Stimulated activated CD4-positive, alpha-beta T cell treated with anti-CD3 and anti-CD28 coated beads, Interleukin-4, amount 100 ng/mL, for 24 hours (primary cell): ENCODE measurements around the gene SMAD2.
"Not testable (repeated sequence)": the region's sequence is repeated elsewhere in the genome, so short reads cannot be mapped to it uniquely, and the experiment has no call there.

Source experiments
- DNase-seq: peaks from one replicate; pipeline ENCODE4 v3.0.0-alpha.2; 2020

The SMAD2 gene

DNA sequence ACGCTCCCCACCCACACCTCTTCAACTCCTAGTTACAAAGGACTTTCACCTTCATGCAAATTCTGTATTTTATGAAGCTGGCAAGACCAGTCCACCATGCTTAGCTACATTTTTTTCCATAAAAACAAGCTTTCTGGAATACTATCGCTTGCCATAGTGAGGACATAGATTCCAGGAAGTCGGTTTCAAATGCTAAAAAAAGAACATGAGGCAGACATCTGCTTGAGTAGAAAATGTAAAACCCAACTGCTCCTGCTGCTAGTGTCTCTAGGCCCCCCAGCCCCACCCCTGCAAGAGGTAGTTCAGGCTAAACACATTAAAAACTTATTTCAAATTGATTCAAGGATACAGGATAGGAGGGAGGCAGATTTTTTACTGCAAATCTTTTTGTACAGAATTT lies 148.9 kb downstream of the SMAD2 start:
- DNase-seq: no peak

DNA sequence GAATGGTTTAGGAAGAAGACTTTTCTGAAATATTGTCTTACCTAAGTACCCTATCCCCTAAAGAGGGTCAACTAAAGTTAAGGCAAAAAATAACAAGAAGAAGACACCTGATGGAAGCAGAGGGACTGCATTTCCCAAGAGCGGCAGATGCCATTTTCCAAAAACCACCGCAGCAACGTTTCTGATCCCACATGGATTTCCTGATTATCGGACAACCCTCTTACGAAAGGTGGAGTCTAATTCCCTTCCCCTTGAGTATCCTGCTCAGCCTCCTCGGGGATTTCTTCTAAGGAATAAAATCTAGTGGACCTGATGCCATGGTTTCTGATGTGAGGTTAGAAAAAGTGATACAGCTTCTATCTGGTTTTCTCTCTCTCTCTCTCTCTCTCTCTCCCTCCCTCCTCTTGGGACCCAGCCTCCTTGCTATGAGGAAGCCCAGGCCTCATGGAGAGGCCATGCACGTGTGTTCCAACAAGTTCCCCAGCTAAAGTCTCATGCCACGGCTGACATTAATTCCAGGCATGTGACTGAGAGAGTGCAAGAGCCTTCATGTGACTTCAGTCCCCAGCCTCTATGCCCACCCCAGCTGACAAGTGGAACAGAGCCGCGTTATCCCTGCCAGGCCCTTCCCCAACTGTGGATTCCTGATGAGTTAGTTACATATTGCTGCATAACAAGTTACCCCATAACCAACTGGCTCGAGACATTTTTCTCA lies 150.3 kb downstream of the SMAD2 start:
- no peak for DNase-seq

DNA sequence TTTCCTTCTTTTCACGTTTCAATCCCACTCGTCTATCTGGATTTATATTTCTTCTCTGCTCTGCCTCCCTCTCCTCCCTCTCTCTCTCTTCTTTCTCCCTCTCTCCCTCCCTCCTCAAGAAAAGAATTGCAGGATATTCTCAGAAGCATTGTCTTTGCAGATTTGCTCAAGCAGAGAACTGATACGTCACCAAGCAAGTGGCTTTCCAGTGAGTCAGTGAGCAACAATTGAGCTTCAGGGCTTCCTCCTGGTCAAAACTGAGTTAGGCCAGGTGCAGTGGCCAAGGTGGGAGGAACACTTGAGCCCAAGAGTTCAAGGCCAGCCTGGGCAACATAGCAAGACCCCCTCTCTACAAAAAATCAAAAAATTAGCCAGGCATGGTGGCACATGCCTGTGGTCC lies 151.1 kb downstream of the SMAD2 start:
- no peak for DNase-seq

DNA sequence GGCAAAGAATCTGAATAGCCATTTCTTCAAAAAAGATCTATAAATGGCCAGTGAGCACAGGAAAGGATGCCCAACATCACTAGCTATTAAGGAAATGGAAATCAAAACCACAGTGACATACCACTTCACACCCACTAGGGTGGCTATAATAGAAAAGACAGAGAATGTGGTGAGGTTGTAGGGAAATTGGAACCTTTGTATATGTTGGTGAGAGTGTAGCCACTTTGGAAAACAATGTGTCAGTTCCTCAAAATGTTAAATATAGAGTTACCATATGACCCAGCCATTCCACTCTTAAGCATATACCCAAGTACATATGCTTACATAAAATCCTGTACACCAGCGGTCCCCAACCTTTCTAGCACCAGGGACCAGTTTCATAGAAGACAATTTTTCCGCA lies 152.8 kb downstream of the SMAD2 start:
- DNase-seq: no peak

DNA sequence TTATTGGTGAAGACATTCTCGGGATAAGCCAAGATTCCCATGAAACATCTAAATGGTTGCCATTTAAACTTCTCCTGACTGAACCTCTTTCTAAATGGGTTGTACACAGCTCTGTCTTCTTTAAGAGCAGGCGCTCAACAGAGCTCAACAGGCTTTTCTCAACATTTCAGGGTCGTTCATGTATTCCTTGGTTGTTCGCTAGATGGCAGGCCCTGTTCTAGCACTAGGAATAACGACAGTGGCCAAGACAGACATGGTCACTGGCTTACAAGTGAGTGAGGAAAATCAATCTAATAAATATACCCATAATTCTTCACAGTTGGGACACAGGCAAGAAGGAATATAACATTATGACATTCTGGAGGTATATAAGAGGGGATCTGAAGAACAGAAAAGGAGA lies 154.5 kb downstream of the SMAD2 start:
- no peak for DNase-seq

DNA sequence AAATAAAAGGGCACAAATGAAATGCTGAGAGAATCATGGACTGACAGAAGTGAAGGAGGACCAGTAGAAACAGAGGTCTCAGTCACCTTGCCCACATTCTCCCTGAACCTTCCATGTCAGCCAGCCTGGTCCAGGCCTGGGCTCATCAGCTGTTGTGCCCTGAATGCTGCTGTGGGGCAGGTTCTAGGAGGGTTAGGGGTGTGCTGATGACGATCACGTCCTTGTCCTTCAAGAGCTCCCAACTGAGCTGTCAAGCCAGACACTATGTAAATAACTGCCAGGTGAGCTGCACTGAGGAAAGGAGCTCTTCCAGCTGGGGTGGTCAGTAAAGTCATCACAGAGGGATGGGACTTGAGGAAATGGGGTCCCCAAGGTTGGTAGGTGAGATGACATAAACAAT lies 156.5 kb downstream of the SMAD2 start:
- no peak for DNase-seq

DNA sequence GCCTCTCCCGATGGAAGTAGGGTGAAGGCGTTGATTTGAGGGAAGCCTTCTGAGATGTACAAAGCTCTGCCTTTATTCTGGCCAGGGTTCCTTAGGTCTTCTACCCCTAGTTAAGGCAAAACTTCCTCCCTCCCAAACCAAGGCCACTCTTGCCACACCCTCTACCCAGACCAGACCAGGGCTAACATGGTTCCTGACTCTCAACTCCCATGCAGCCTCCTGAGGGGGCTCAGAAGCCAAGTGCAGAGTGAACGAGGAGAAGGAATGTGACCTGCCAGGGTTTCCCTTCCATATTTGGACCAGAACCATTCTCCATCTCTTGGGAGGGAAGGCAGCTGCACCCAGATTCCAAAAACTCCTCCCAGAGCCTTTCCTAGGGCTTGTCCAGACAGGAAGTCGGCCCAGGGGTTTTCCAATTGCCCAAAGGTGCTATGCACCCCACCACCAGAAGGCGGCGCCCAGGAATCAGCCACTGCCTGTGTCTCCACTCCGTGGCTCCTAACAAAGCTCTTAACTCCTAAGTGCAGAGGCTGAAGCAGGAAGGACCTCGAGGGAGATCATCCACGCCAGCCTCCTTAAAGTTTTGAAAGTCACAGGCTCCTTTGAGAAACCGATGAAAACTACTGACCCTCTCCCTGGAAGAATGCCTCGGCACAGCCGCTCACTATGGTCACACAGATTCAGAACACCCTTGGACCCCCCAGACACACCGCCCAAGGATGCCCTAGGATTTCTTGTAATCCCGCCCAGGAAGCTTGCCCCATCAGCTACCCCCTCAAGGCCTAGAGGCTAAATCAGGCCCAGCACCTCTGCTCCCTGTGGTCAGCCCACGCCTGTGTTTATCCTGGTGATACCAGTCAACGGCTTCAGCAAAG lies 157.8 kb downstream of the SMAD2 start:
- DNase-seq: peak; percentile 69

DNA sequence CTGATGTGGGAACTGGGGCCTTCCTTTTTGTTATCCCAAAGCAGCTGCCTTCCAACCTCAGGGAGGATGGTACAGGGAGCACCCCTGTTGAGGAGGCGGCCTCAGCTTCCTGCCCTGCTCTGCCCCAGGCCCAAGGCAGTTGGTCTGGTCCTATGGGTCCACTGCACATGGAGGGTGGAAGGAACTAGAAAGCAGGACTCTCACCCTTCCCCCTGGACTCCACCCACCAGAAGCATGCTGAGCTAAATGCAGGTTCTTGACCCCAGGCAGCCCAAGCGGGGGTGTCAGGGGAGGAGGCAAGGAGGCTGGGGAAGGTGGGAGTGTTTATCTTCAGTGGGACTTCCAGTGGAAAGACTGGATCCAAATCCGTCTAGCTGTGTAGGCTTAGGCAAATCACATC lies 158.5 kb downstream of the SMAD2 start:
- DNase-seq: no peak

DNA sequence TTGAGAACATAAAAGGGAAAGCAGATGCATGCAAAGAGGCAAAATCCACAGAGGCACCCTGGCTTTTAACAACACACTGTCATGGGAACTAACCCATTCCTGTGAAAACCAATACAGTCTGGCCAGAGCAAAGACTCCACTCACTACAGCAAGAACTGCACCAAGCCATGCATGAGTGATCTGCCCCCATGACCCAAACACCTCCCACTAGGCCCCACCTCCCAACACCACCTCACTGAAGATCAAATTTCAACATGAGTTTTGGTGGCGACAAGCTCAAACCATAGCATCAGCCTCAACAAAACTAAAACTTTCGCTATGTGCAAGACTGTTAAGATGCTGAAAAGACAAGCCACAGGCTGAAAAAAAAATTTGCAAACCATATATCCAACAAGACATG lies 162.8 kb downstream of the SMAD2 start:
- no peak for DNase-seq

DNA sequence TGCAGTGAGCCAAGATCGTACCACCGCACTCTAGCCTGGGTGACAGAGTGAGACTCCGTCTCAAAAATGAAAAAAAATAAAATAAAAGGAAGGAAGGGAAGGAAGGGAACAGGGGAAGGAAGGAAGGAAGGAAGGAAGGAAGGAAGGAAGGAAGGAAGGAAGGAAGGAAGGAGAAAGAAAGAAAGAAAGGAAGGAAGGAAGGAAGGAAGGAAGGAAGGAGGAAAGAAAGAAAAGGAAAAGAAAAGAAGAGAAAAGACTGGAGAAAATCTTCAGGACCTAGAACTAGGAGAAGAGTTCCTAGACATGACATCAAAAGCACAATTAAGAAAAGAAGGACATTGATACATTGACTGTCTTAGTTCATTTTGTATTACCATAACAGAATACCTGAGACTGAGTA lies 163.3 kb downstream of the SMAD2 start:
- not testable (repeated sequence) for DNase-seq
